ENCODE measurements around the gene PRELID2.
A peak's percentile ranks its signal among the peaks of the same experiment; 100 is the strongest.
"Not testable (repeated sequence)": the region's sequence is repeated elsewhere in the genome, so short reads cannot be mapped to it uniquely, and the experiment has no call there.

Gene PRELID2

GRCh38 chr5:145836241-145836640 is 1.1 kb upstream of the PRELID2 start:
- DNase-seq, result not testable (repeated sequence)

- DNase-seq, result no peak
Measured at GRCh38 chr5:145835848-145836239, 702 bp upstream of the PRELID2 start.

- no peak for DNase-seq
Measured at GRCh38 chr5:145834554-145834916, 607 bp downstream of the PRELID2 start.

GRCh38 chr5:145833631-145834200 is 1.4 kb downstream of the PRELID2 start:
- no peak for DNase-seq

GRCh38 chr5:145830594-145830993 is 4.5 kb downstream of the PRELID2 start:
- no peak for DNase-seq

- DNase-seq, result no peak
Measured at GRCh38 chr5:145829708-145830361, 5.3 kb downstream of the PRELID2 start.

- DNase-seq, result no peak
Measured at GRCh38 chr5:145826895-145827674, 8.1 kb downstream of the PRELID2 start.

GRCh38 chr5:145825751-145826180 is 9.4 kb downstream of the PRELID2 start:
- DNase-seq, result peak; percentile 75

- DNase-seq, result no peak
Measured at GRCh38 chr5:145824040-145824439, 11.1 kb downstream of the PRELID2 start.

- no peak for DNase-seq
Measured at GRCh38 chr5:145818604-145819003, 16.5 kb downstream of the PRELID2 start.

GRCh38 chr5:145812877-145813276 is 22.3 kb downstream of the PRELID2 start:
- DNase-seq, result no peak

GRCh38 chr5:145811834-145812625 is 23.1 kb downstream of the PRELID2 start:
- peak; percentile 64 for DNase-seq

GRCh38 chr5:145806923-145807322 is 28.2 kb downstream of the PRELID2 start:
- DNase-seq, result no peak

- no peak for DNase-seq
Measured at GRCh38 chr5:145805819-145806218, 29.3 kb downstream of the PRELID2 start.

GRCh38 chr5:145804701-145805100 is 30.4 kb downstream of the PRELID2 start:
- no peak for DNase-seq

- DNase-seq, result no peak
Measured at GRCh38 chr5:145803112-145804004, 31.8 kb downstream of the PRELID2 start.

GRCh38 chr5:145801195-145801594 is 33.9 kb downstream of the PRELID2 start:
- DNase-seq, result no peak

GRCh38 chr5:145800181-145800580 is 35.0 kb downstream of the PRELID2 start:
- DNase-seq, result no peak

- not testable (repeated sequence) for DNase-seq
Measured at GRCh38 chr5:145798503-145798902, 36.6 kb downstream of the PRELID2 start.

GRCh38 chr5:145797336-145797735 is 37.8 kb downstream of the PRELID2 start:
- no peak for DNase-seq

- no peak for DNase-seq
Measured at GRCh38 chr5:145796318-145796717, 38.8 kb downstream of the PRELID2 start.

GRCh38 chr5:145793574-145793973 is 41.6 kb downstream of the PRELID2 start:
- DNase-seq, result no peak

All from eye (tissue), 1 donor.